ENCODE results near the gene TBCK. TPM values are rescaled to one million over a fixed set of nuclear protein-coding genes. Genes with fewer than 3 reads are reported as not detected.

Gene TBCK
- total RNA-seq, 1 donor: 68.8 TPM

DNA sequence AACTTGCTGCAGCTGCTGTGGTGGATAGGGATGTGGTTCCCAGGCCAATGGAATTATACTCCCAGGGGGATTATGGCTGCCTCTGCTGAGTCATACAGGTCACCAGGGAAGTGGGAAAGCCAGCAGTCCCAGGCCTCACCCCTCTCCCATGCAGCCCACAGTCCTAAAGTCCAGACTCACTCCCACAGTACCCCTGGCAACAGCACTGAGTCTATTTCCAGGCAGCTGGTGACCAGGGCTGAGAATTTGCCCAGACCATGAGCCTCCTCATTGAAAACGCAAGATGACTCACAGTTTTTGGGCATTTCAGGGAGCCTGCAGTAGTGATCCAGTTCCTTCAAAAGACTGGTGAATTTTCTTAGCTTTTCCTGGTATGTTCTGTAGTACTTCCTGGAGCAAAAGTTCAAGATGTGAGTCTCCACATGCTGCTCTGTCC, 283.1 kb downstream of the TBCK start:
- Histone ChIP-seq H4K20me1 (ENCODE audit: insufficient read depth, low read length) (no peaks in the 10 kb centered on the region), H3K27ac (ENCODE audit: low read depth, low read length) (no peak overlapping the region), H3K79me2 (ENCODE audit: insufficient read depth, low read length) (no peaks in the 10 kb centered on the region), H3K4me1 (ENCODE audit: insufficient read depth, low read length) (peaks cover 5% of the 10 kb centered on the region), H3K36me3 (ENCODE audit: insufficient read depth, low read length) (no peaks in the 10 kb centered on the region), H2AFZ (ENCODE audit: low read length) (no peak overlapping the region), H3K4me2 (ENCODE audit: insufficient read depth, low read length) (no peak overlapping the region), H3K4me3 (ENCODE audit: insufficient read depth, low read length) (no peak overlapping the region), H3K9me3 (ENCODE audit: low read depth, low read length) (no peaks in the 10 kb centered on the region), H3K27me3 (ENCODE audit: insufficient read depth, low read length) (peaks cover 2% of the 10 kb centered on the region)
- no peak for TF ChIP-seq CTCF (IDR thresholded peaks at IDR 0.05; ENCODE audit: extremely low read depth, low read depth, low read length)
- DNase-seq (ENCODE audit: insufficient read length, low spot score, missing footprints): no peak

DNA sequence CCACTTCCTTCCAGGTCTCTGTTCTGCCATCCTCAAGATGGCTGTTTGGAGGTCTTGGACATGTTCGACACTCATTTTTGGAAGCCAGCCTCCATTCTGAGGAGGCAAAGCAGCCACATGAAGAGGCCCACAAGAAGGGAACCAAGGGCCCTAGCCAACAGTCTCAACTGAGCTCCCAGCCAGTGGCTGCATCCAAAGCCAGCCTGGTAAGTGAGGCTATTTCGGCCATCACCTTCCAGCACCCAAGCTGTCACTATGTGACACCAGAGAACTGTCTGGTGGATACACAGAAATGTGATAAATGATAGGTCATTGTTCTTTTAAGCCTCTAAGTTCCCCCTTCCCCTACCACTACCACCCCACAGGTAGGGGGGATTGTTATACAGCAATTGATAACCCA, 293.6 kb downstream of the TBCK start:
- no peak overlapping the region for H2AFZ ChIP-seq (ENCODE audit: low read length)
- H4K20me1 ChIP-seq (ENCODE audit: insufficient read depth, low read length): no peaks in the 10 kb centered on the region
- H3K9me3 ChIP-seq (ENCODE audit: low read depth, low read length): no peaks in the 10 kb centered on the region
- DNase-seq (ENCODE audit: insufficient read length, low spot score, missing footprints): no peak
- TF ChIP-seq CTCF (IDR thresholded peaks at IDR 0.05; ENCODE audit: extremely low read depth, low read depth, low read length): no peak
- no peaks in the 10 kb centered on the region for H3K36me3 ChIP-seq (ENCODE audit: insufficient read depth, low read length)
- H3K79me2 ChIP-seq (ENCODE audit: insufficient read depth, low read length): no peaks in the 10 kb centered on the region
- H3K27me3 ChIP-seq (ENCODE audit: insufficient read depth, low read length): no peaks in the 10 kb centered on the region
- H3K4me2 ChIP-seq (ENCODE audit: insufficient read depth, low read length): no peak overlapping the region
- H3K27ac ChIP-seq (ENCODE audit: low read depth, low read length): no peak overlapping the region
- H3K4me3 ChIP-seq (ENCODE audit: insufficient read depth, low read length): no peak overlapping the region
- peaks cover 12% of the 10 kb centered on the region for H3K4me1 ChIP-seq (ENCODE audit: insufficient read depth, low read length)

DNA sequence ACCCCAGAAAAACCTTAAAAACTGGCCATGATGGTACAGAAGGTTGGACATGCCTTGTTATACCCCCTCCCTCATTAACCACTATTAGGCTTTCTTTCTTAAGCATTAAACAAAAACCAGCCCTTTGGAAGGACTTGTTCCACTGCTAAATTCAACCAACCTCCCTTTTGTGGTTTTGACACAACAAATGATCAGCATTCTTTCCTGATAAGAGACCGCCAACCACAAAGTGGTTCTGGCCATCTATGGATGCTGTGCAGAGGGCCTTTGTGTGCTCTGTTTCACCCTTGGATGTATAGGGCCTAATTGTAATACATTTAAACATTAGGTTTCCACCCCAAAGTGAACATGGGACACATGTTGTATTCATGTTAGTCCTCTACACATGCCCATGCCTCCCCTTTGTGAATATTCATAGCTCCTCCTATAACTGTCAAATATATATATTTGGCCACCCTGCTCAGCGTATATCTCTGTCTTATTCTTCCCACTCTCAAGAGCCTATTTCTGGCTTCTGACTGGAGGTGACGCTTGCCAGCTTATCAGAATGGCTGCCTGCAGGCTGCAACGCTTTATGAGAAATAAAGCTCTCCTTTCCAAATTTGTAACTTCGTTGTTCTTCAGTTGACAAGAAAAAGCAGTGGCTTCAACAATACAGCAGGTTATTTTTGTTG, 294.1 kb downstream of the TBCK start:
- no peaks in the 10 kb centered on the region for H3K36me3 ChIP-seq (ENCODE audit: insufficient read depth, low read length)
- H3K4me1 ChIP-seq (ENCODE audit: insufficient read depth, low read length): peaks cover 12% of the 10 kb centered on the region
- H3K27ac ChIP-seq (ENCODE audit: low read depth, low read length): no peak overlapping the region
- no peaks in the 10 kb centered on the region for H3K9me3 ChIP-seq (ENCODE audit: low read depth, low read length)
- H4K20me1 ChIP-seq (ENCODE audit: insufficient read depth, low read length): no peaks in the 10 kb centered on the region
- H3K4me2 ChIP-seq (ENCODE audit: insufficient read depth, low read length): no peak overlapping the region
- no peaks in the 10 kb centered on the region for H3K27me3 ChIP-seq (ENCODE audit: insufficient read depth, low read length)
- H3K79me2 ChIP-seq (ENCODE audit: insufficient read depth, low read length): no peaks in the 10 kb centered on the region
- peak; percentile 44 for DNase-seq (ENCODE audit: insufficient read length, low spot score, missing footprints)
- no peak overlapping the region for H2AFZ ChIP-seq (ENCODE audit: low read length)
- no peak for TF ChIP-seq CTCF (IDR thresholded peaks at IDR 0.05; ENCODE audit: extremely low read depth, low read depth, low read length)
- H3K4me3 ChIP-seq (ENCODE audit: insufficient read depth, low read length): no peak overlapping the region

DNA sequence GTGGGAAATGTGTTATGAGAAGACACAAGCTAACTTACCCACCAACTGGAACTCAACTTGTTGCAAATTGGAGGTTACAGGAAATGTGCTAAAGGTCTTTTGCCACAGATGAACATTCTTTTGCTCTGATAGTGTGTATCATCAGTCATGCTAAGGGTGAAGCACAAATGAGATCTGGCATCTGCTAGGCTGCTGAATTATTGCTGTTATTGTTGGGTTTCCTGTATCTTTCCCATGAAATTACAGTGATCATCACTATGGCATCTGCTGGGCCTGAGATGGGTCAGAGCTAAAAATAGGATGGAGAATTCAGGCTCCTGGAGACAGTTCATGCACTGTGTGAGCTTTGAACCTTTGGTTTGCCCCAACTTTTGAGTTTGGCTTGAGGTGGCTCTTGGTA, 296.2 kb downstream of the TBCK start:
- H3K4me1 ChIP-seq (ENCODE audit: insufficient read depth, low read length): peaks cover 12% of the 10 kb centered on the region
- no peak overlapping the region for H3K4me2 ChIP-seq (ENCODE audit: insufficient read depth, low read length)
- H3K79me2 ChIP-seq (ENCODE audit: insufficient read depth, low read length): no peaks in the 10 kb centered on the region
- DNase-seq (ENCODE audit: insufficient read length, low spot score, missing footprints): peak; percentile 55
- no peaks in the 10 kb centered on the region for H3K9me3 ChIP-seq (ENCODE audit: low read depth, low read length)
- no peak overlapping the region for H3K4me3 ChIP-seq (ENCODE audit: insufficient read depth, low read length)
- H2AFZ ChIP-seq (ENCODE audit: low read length): no peak overlapping the region
- H3K36me3 ChIP-seq (ENCODE audit: insufficient read depth, low read length): no peaks in the 10 kb centered on the region
- H3K27me3 ChIP-seq (ENCODE audit: insufficient read depth, low read length): no peaks in the 10 kb centered on the region
- H3K27ac ChIP-seq (ENCODE audit: low read depth, low read length): peak overlapping the region; percentile 24
- no peaks in the 10 kb centered on the region for H4K20me1 ChIP-seq (ENCODE audit: insufficient read depth, low read length)
- no peak for TF ChIP-seq CTCF (IDR thresholded peaks at IDR 0.05; ENCODE audit: extremely low read depth, low read depth, low read length)

Measured in osteoblast (primary cell).